GM12875 (cell line): ENCODE measurements around the gene EP400.

Experiments used
- H3K4me3 ChIP-seq: one replicate; pipeline ENCODE4 v1.5.1; 2011; ENCODE audit warnings: low read depth, low read length, control low read depth
- CTCF ChIP-seq: IDR thresholded peaks from 2 replicates; pipeline ENCODE4 v1.5.1; 2011; ENCODE audit warnings: low read depth, mild to moderate bottlenecking, control low read depth, inconsistent platforms, low read length, moderate library complexity, borderline replicate concordance; ENCODE audit not compliant: insufficient read depth

The EP400 gene

GRCh38 chr12:131918311-131919050 is 31.3 kb upstream of the EP400 start:
- H3K4me3 ChIP-seq: no peak overlapping the region
- no peak for TF ChIP-seq CTCF

- TF ChIP-seq CTCF: no peak
Observed at GRCh38 chr12:131919051-131919347, 30.7 kb upstream of the EP400 start.

GRCh38 chr12:131919366-131920156 is 30.2 kb upstream of the EP400 start:
- no peak overlapping the region for H3K4me3 ChIP-seq
- TF ChIP-seq CTCF: no peak

More at GRCh38 chr12:131919051-131919347, 30.7 kb upstream of the EP400 start:
- no peak overlapping the region for H3K4me3 ChIP-seq

GRCh38 chr12:131920157-131920508 is 29.6 kb upstream of the EP400 start:
- no peak overlapping the region for H3K4me3 ChIP-seq
- TF ChIP-seq CTCF: no peak

- TF ChIP-seq CTCF: no peak
- no peak overlapping the region for H3K4me3 ChIP-seq
Observed at GRCh38 chr12:131920902-131921840, 28.6 kb upstream of the EP400 start.

GRCh38 chr12:131921866-131922769 is 27.6 kb upstream of the EP400 start:
- TF ChIP-seq CTCF: no peak

More at GRCh38 chr12:131921866-131922769, 27.6 kb upstream of the EP400 start:
- H3K4me3 ChIP-seq: no peak overlapping the region
